Type B pancreatic cell (in vitro differentiated cells): Measurements from ENCODE around the gene LZTS2. TPM values are rescaled to one million over a fixed set of nuclear protein-coding genes. Genes with fewer than 3 reads are reported as not detected.

Experiments
- DNase-seq: peaks from one replicate; pipeline ENCODE4 v3.0.0; 2021; ENCODE audit warnings: mixed read lengths; ENCODE audit not compliant: unreplicated experiment; ENCODE audit errors: extremely low spot score
- H3K27ac Mint-ChIP-seq: 2 replicates; pipeline ENCODE4 v1.8.0; 2021; ENCODE audit warnings: mild to moderate bottlenecking, mixed read lengths
- H3K27me3 Mint-ChIP-seq: 2 replicates; pipeline ENCODE4 v1.8.0; 2021; ENCODE audit warnings: mixed read lengths
- H3K36me3 Mint-ChIP-seq: 2 replicates; pipeline ENCODE4 v1.8.0; 2021; ENCODE audit warnings: mixed read lengths
- H3K4me1 Mint-ChIP-seq: one replicate; pipeline ENCODE4 v1.8.0; 2021; ENCODE audit warnings: mixed read lengths; ENCODE audit not compliant: unreplicated experiment
- H3K4me3 Mint-ChIP-seq: 2 replicates; pipeline ENCODE4 v1.8.0; 2021; ENCODE audit warnings: mild to moderate bottlenecking, mixed read lengths
- H3K9me3 Mint-ChIP-seq: 2 replicates; pipeline ENCODE4 v1.8.0; 2021; ENCODE audit warnings: mixed read lengths
- CTCF ChIP-seq: fragments of 200-600 bp; sonication (generic); conservative IDR thresholded peaks from 2 replicates; pipeline ENCODE4 v1.5.0; 2021; ENCODE audit warnings: antibody characterized with exemption, mild to moderate bottlenecking
- total RNA-seq: library from RNA; stranded (reverse); gene quantifications from 2 replicates; pipeline ENCODE4 v1.2.1, GENCODE V29; 2021; ENCODE audit warnings: low replicate concordance

Gene LZTS2
- total RNA-seq, 1 donor from 2014 or later, result 86.6 TPM

GRCh38 chr10:101005869-101006567 is 6.4 kb downstream of the LZTS2 start:
- DNase-seq, result no peak
- no peak for TF ChIP-seq CTCF
- H3K36me3 Mint-ChIP-seq, result no peaks in the 10 kb centered on the region
- no peak overlapping the region for H3K4me3 Mint-ChIP-seq
- H3K4me1 Mint-ChIP-seq, result peaks cover 3% of the 10 kb centered on the region
- H3K27me3 Mint-ChIP-seq, result no peaks in the 10 kb centered on the region
- H3K9me3 Mint-ChIP-seq, result no peaks in the 10 kb centered on the region
- H3K27ac Mint-ChIP-seq, result no peak overlapping the region

GRCh38 chr10:101006593-101007098 is 7.0 kb downstream of the LZTS2 start:
- no peak for DNase-seq
- Mint-ChIP-seq H3K9me3 (no peaks in the 10 kb centered on the region), H3K27ac (no peak overlapping the region), H3K36me3 (no peaks in the 10 kb centered on the region), H3K4me3 (no peak overlapping the region), H3K27me3 (no peaks in the 10 kb centered on the region), H3K4me1 (no peaks in the 10 kb centered on the region)
- no peak for TF ChIP-seq CTCF

- no peaks in the 10 kb centered on the region for H3K36me3 Mint-ChIP-seq
Measured at GRCh38 chr10:101007099-101007711, 7.6 kb downstream of the LZTS2 start.

GRCh38 chr10:101007915-101008822 is 8.6 kb downstream of the LZTS2 start:
- no peaks in the 10 kb centered on the region for H3K36me3 Mint-ChIP-seq
- H3K27ac Mint-ChIP-seq, result no peak overlapping the region

More at GRCh38 chr10:101007099-101007711, 7.6 kb downstream of the LZTS2 start:
- DNase-seq, result no peak
- Mint-ChIP-seq H3K27ac (no peak overlapping the region), H3K4me3 (no peak overlapping the region), H3K9me3 (no peaks in the 10 kb centered on the region), H3K27me3 (no peaks in the 10 kb centered on the region), H3K4me1 (no peaks in the 10 kb centered on the region)
- no peak for TF ChIP-seq CTCF

More at GRCh38 chr10:101007915-101008822, 8.6 kb downstream of the LZTS2 start:
- Mint-ChIP-seq H3K27me3 (peaks cover 2% of the 10 kb centered on the region), H3K9me3 (no peaks in the 10 kb centered on the region), H3K4me1 (peaks cover 7% of the 10 kb centered on the region), H3K4me3 (no peak overlapping the region)
- DNase-seq, result no peak
- no peak for TF ChIP-seq CTCF
